IMR-90 (cell line): Measurements from ENCODE around the gene L3MBTL4.

Experiments
- CTCF ChIP-seq: conservative IDR thresholded peaks from 2 replicates; pipeline ENCODE4 v1.5.1; 2012; ENCODE audit warnings: mild to moderate bottlenecking, low read depth, low read length, improper control_type of control experiment
- MAFK ChIP-seq: IDR thresholded peaks from 2 replicates; pipeline ENCODE4 v1.6.1; 2012; ENCODE audit warnings: low read depth, low read length, improper control_type of control experiment
- POLR2A ChIP-seq: IDR thresholded peaks from 2 replicates; pipeline ENCODE4 v1.6.1; 2012; ENCODE audit warnings: mild to moderate bottlenecking, low read depth, low read length
- RAD21 ChIP-seq: IDR thresholded peaks from 2 replicates; pipeline ENCODE4 v1.6.1; 2012; ENCODE audit warnings: low read length, improper control_type of control experiment

GRCh38 chr18:6107794-6108193, 306.9 kb downstream of the L3MBTL4 start:
- TF ChIP-seq RAD21 (no peak), CTCF (no peak), POLR2A (no peak), MAFK (no peak)
